ENCODE data around the gene RAD1.

Gene RAD1

GRCh38 chr5:34915856-34916192 is 520 bp upstream of the RAD1 start:
- DNase-seq (ENCODE audit: low read depth), result no peak

DNA sequence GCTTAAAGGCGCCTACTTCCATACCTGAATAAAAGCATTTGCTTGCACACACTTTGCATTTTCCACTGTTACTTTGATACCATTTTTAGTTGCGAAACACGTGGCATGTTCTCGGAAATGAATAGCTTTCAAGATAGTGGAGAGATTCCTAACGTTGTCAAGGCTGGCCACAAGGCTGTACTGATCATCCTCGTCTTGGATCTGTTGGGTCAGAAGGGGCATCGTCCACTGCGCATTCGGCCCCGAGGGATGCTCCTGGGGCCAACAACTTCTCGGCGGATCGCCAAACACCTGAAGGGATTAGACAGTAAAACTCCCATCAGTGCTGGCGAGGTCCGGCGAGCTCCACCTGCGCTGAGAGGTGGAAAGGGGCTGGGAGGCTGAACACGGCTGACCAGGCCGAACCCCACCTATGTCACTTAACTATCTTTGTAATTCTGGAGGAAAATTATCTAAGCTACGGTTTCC is 599 bp downstream of the RAD1 start:
- no peak for DNase-seq (ENCODE audit: low read depth)

GRCh38 chr5:34913072-34913471 is 2.2 kb downstream of the RAD1 start:
- DNase-seq (ENCODE audit: low read depth), result no peak

- no peak for DNase-seq (ENCODE audit: low read depth)
These were observed 9.7 kb downstream of the RAD1 start for GRCh38 chr5:34905564-34905963.

DNA sequence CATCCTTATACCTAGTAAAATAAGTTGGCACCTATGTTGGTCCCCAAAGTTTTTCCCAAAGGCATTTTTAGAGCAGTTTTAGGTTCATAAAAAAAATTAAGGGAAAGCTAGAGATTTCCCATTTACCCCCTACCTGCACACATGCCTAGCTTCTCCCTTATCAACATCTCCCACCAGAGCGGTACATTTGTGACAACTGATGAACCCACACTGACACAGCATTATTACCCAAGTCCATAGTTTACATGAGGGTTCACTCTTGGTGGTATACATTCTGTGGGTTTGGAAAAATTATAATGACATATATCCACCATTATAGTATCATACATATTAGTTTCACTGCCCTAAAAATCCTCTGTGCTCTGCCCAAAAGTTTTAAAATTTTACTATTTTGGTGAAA is 12.0 kb downstream of the RAD1 start:
- DNase-seq (ENCODE audit: low read depth), result no peak

DNA sequence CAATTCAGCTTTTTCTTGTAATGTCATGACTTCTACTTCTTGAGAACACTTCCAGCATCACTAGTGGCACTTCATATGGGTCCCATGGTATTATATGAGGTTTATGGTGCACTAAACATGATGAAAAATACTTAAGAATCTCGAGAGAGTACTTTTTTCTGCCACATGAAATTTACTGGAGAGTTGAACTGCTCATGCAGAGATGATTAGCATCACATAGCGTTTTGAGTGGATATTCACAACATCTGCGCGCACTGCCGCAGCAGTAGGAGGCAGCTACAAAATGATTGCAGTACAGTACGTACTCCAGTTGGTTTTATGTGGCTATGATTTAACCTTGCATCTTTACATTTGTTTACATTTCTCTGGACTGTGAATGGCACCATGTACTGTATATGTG is 14.7 kb downstream of the RAD1 start:
- DNase-seq (ENCODE audit: low read depth), result no peak

DNA sequence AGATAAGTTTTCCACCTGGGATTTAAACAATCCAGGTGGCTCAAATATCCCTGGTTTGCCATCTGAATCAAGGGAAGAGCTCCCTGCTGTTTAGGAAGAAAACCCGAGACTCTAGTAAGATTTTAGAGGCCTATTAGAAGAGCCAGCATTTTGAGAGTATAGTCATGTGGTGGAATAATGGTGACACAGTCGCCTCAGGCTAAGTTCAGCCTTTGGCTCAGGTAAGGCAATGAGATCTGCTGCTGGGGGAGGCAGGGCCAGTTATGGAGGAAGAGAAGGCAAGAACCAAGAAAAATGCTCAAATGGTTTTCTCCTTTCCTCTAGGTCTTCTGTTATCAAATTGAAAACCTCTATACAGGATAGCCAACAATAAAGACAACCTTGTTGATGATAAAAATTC is 16.2 kb downstream of the RAD1 start:
- DNase-seq (ENCODE audit: low read depth), result no peak

- peak; percentile 33 for DNase-seq (ENCODE audit: low read depth)
These were observed 16.9 kb downstream of the RAD1 start for GRCh38 chr5:34898258-34898895.

GRCh38 chr5:34897646-34898045 is 17.7 kb downstream of the RAD1 start:
- DNase-seq (ENCODE audit: low read depth), result no peak

DNA sequence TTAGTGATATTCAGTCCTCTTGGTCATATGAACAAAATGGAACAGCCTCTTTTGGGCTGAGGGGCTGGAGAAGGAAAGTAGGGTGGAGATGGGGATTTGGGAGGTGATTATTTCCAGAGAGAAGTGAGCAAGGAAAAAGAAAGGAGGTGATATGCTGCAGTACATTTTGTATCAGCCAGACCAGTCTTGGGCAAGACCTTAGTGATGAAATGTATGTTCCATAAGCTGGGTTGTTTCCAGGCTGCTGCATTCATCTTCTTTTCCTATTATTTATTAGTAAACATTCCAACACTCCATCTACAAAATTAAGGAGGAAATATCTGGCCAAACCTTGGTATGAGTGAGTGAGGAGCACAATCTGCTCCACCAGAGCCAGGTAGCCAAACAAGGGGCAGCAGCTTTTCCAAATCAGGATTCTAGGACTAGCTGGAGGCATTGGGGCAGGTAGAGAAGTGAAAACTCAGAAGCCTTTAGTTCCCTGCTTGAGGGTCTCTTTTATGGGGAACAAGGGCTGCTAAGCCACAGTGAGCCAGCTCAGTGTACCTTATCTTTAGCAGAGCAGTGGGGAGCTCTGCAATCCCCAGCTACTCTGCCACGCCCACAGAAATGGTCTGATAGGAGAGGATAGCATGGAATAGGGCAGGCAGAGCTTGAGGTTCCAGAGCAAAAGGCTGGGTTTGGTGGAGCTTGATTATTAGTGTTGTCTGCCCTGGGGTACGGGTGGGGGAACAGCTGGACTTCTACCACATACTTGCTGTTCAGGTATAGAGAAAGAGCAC is 19.5 kb downstream of the RAD1 start:
- DNase-seq (ENCODE audit: low read depth), result no peak

- DNase-seq (ENCODE audit: low read depth), result no peak
These were observed 20.6 kb downstream of the RAD1 start for GRCh38 chr5:34894716-34895115.

DNA sequence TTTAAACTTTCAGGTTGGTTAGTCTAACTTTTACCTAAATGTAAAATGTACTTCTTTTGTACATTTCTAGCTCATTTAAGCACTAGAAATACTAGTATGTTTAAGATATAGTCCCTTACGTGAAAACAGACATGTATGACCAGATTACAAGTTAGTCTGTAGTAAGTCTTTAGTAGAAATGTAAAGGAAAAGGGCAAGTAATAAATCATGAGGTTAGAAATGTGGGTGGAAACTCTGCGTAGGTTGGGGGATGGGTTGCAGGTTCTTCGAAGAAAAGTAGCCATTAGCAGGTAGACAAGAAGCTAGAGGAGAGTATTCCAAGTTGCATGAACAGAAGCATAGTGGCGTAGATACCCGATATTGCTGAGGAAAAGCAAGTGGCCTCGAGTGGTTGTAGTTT is 22.9 kb downstream of the RAD1 start:
- DNase-seq (ENCODE audit: low read depth), result no peak

- DNase-seq (ENCODE audit: low read depth), result no peak
These were observed 23.3 kb downstream of the RAD1 start for GRCh38 chr5:34891981-34892380.

DNA sequence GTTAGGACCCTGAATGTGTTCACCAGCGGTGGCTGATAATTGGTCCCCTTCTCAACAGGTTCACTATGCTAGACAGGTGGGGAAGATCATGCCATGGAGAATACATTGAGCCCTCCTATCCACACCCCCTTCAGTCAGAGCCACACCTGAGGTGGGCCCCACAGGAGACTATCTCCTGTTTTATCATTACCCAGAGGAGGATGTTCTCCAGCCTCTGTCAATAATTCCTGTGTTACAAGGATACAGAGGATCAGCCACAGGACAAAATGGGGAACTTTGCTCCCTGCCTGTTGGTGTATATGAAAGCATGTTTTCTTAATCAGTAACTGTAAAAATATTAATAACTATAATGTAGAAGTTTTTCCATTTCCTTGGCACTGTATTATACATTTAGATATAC is 25.9 kb downstream of the RAD1 start:
- no peak for DNase-seq (ENCODE audit: low read depth)

GRCh38 chr5:34886392-34887119 is 28.7 kb downstream of the RAD1 start:
- no peak for DNase-seq (ENCODE audit: low read depth)

DNA sequence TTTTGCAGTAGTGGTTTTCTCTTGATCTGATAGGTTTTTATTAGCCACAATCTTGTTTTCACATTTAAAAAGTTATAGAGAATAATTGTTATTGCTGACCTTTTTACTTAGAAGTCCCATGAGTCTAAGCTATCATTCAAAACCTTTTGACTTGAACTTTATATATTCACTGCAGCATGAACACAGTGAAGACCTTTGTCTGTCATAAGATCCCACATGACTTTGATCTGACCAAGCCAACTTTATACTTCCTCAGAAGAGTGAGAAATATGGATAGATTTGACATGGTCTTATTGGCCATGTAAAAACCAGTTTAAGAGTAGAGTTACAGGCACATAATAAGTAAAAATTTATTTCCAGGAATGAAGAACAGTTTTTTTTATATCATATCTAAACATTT is 34.1 kb downstream of the RAD1 start:
- DNase-seq (ENCODE audit: low read depth), result no peak

- DNase-seq (ENCODE audit: low read depth), result no peak
These were observed 39.0 kb downstream of the RAD1 start for GRCh38 chr5:34876275-34876674.

DNA sequence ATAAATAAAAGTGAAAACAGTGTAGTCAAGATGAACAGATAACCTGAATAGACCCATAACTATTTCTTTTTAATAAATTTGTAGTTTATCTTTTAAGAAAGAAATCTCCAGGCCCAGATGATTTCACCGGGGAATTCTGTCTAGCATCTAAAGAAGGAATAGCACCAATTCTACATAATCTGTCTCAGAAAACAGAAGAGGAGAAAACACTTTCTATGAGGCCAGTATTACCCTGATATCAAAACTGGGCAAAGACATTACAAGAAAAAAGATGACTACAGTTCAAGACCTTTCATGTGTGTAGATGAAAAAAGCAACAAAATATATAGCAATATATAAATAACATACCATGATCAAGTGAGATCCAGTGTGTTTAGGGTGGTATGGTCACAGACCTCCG is 44.9 kb downstream of the RAD1 start:
- no peak for DNase-seq (ENCODE audit: low read depth)

- DNase-seq (ENCODE audit: low read depth), result no peak
These were observed 46.0 kb downstream of the RAD1 start for GRCh38 chr5:34869256-34869655.

- DNase-seq (ENCODE audit: low read depth), result no peak
These were observed 46.5 kb downstream of the RAD1 start for GRCh38 chr5:34868791-34869190.

DNA sequence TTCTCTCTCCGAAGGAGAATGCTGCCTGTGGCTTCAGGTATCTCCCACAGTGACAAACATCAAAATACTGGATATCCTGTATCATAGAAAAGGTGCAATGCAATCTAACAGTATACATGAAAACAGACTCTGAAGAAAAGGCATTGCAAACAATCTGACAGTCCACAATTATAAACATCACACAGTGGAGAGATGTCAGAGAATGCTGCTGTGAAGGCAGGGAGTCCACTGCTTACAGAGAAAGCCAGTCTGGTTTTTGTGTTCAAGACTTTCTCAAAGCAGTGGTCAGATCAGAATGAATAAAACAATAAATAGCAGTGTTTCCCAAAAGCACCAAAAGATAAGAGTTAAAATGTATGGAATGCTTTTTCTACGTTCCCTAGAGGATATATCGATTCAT is 47.6 kb downstream of the RAD1 start:
- no peak for DNase-seq (ENCODE audit: low read depth)

DNA sequence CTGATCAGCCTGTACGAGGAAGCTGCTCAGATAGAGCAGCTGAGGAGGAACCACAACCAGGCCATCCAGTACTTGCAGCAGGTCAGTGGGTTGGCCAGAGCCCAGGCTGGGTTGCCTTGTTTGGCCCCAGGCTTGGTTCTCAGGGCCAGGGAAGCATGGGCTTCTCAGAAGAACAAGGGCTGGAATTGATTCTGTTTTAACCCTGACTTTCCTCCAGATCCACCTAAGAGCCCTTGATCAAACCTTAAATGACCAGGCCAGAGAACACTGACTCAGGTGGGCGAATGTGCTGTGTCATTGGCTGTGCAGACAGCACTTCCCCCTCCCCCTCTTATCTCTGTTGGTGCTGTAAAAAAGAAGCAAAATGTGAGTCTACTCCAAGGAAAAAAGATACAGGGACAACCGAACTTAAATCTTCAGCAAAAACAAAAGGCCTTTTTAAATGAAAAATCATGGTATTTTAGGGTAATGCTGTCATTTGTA is 48.3 kb downstream of the RAD1 start:
- no peak for DNase-seq (ENCODE audit: low read depth)

- no peak for DNase-seq (ENCODE audit: low read depth)
These were observed 50.2 kb downstream of the RAD1 start for GRCh38 chr5:34865091-34865490.

All from activated T-helper 9 cell treated with anti-CD3 and anti-CD28 coated beads, Interleukin-2, amount 50 U/mL, for 16 hours (primary cell).